Astrocyte (in vitro differentiated cells and primary cell): ENCODE data around the gene LDLRAD4.

Experiments used
- EZH2 ChIP-seq: IDR thresholded peaks from 2 replicates; pipeline ENCODE4 v1.6.1; 2012; ENCODE audit warnings: mild to moderate bottlenecking, low read length, inconsistent platforms; ENCODE audit not compliant: insufficient read depth
- TF ChIP-seq, protein P1 (sequence below): IDR thresholded peaks from 2 replicates; pipeline ENCODE4 v1.5.1; 2011; ENCODE audit warnings: low read depth, mild to moderate bottlenecking, inconsistent platforms, low read length, moderate library complexity; ENCODE audit not compliant: insufficient read depth

DNA sequence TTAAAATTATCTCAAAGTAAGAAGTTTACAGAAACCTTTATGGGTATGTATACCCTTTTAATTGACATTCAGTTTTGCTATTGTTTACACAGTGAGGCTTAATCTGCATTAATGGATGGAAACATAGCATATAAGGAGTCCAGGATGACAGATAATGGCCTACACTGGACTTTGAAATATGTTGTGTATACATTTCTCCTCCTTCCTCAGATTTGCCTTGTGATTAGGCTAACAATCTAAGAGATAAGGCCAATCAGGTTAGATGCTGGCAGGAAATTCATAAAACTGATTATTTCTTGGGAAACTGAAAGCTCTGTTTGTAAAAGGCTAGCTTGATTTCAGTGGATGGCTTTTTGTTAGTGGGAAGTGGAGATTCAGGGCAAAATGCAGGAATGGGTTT lies 191.9 kb downstream of the LDLRAD4 start:
- TF ChIP-seq, protein P1, sequence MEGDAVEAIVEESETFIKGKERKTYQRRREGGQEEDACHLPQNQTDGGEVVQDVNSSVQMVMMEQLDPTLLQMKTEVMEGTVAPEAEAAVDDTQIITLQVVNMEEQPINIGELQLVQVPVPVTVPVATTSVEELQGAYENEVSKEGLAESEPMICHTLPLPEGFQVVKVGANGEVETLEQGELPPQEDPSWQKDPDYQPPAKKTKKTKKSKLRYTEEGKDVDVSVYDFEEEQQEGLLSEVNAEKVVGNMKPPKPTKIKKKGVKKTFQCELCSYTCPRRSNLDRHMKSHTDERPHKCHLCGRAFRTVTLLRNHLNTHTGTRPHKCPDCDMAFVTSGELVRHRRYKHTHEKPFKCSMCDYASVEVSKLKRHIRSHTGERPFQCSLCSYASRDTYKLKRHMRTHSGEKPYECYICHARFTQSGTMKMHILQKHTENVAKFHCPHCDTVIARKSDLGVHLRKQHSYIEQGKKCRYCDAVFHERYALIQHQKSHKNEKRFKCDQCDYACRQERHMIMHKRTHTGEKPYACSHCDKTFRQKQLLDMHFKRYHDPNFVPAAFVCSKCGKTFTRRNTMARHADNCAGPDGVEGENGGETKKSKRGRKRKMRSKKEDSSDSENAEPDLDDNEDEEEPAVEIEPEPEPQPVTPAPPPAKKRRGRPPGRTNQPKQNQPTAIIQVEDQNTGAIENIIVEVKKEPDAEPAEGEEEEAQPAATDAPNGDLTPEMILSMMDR, result no peak
- TF ChIP-seq EZH2, result no peak
